OCI-LY7 (cell line): ENCODE measurements around the gene CACNA1H.

Source experiments
- CTCF ChIP-seq: fragments of 200-600 bp; sonication (generic); conservative IDR thresholded peaks from 2 replicates; pipeline ENCODE4 v1.5.1; 2014; ENCODE audit warnings: mild to moderate bottlenecking, antibody characterized with exemption, low read length, moderate library complexity, mixed read lengths
- EZH2phosphoT487 ChIP-seq: fragments of 200-600 bp; sonication (generic); IDR thresholded peaks from 2 replicates; pipeline ENCODE4 v1.6.1; 2018; ENCODE audit warnings: low read depth, borderline replicate concordance, mild to moderate bottlenecking, mixed run types, antibody characterized with exemption, low read length, moderate library complexity, mixed read lengths

GRCh38 chr16:1151424-1152122 lies 1.3 kb upstream of the CACNA1H start:
- no peak for TF ChIP-seq CTCF
- TF ChIP-seq EZH2phosphoT487 = no peak
